ENCODE data around the gene CCDC12.

CCDC12 gene

GRCh38 chr3:46972396-46972795 is 4.1 kb downstream of the CCDC12 start:
- no peak for DNase-seq (ENCODE audit: low spot score)
- TF ChIP-seq CTCF (IDR thresholded peaks at IDR 0.05; ENCODE audit: borderline replicate concordance, control extremely low read depth, extremely low read depth, insufficient read depth, missing control alignments): no peak
- in situ Hi-C loops (cut with MboI; ENCODE audit: low sequenced_read_pairs, unreplicated experiment): no loop called here

- in situ Hi-C loops (cut with MboI; ENCODE audit: low sequenced_read_pairs, unreplicated experiment): no loop called here
- no peak for TF ChIP-seq CTCF (IDR thresholded peaks at IDR 0.05; ENCODE audit: borderline replicate concordance, control extremely low read depth, extremely low read depth, insufficient read depth, missing control alignments)
- no peak for DNase-seq (ENCODE audit: low spot score)
Measured at GRCh38 chr3:46971742-46972141, 4.8 kb downstream of the CCDC12 start.

GRCh38 chr3:46971151-46971550 is 5.4 kb downstream of the CCDC12 start:
- DNase-seq (ENCODE audit: low spot score): no peak
- in situ Hi-C loops (cut with MboI; ENCODE audit: low sequenced_read_pairs, unreplicated experiment): no loop called here
- TF ChIP-seq CTCF (IDR thresholded peaks at IDR 0.05; ENCODE audit: borderline replicate concordance, control extremely low read depth, extremely low read depth, insufficient read depth, missing control alignments): no peak

GRCh38 chr3:46970391-46971091 is 6.0 kb downstream of the CCDC12 start:
- DNase-seq (ENCODE audit: low spot score): no peak
- TF ChIP-seq CTCF (IDR thresholded peaks at IDR 0.05; ENCODE audit: borderline replicate concordance, control extremely low read depth, extremely low read depth, insufficient read depth, missing control alignments): no peak
- in situ Hi-C loops (cut with MboI; ENCODE audit: low sequenced_read_pairs, unreplicated experiment): no loop called here

GRCh38 chr3:46968783-46969428 is 7.6 kb downstream of the CCDC12 start:
- in situ Hi-C loops (cut with MboI; ENCODE audit: low sequenced_read_pairs, unreplicated experiment): no loop called here
- no peak for TF ChIP-seq CTCF (IDR thresholded peaks at IDR 0.05; ENCODE audit: borderline replicate concordance, control extremely low read depth, extremely low read depth, insufficient read depth, missing control alignments)
- DNase-seq (ENCODE audit: low spot score): no peak

- DNase-seq (ENCODE audit: low spot score): no peak
- in situ Hi-C loops (cut with MboI; ENCODE audit: low sequenced_read_pairs, unreplicated experiment): no loop called here
Measured at GRCh38 chr3:46966811-46967210, 9.7 kb downstream of the CCDC12 start.

More at GRCh38 chr3:46966811-46967210, 9.7 kb downstream of the CCDC12 start:
- no peak for TF ChIP-seq CTCF (IDR thresholded peaks at IDR 0.05; ENCODE audit: borderline replicate concordance, control extremely low read depth, extremely low read depth, insufficient read depth, missing control alignments)

Data from GM13976 (cell line).